Smooth muscle cell (in vitro differentiated cells): ENCODE data around the gene IFITM5. TPM values are rescaled to one million over a fixed set of nuclear protein-coding genes. Genes with fewer than 3 reads are reported as not detected.

Source experiments
- DNase-seq: peaks from one replicate; lab custom pipeline; 2025; ENCODE audit not compliant: unreplicated experiment; lab: John Stamatoyannopoulos, UW
- H2AFZ ChIP-seq: fragments of 200-600 bp; sonication (generic); 2 replicates; pipeline ENCODE4 v1.6.0; 2016; ENCODE audit warnings: antibody characterized with exemption, low read depth, mild to moderate bottlenecking
- H3F3A ChIP-seq: fragments of 200-600 bp; sonication (generic); 2 replicates; pipeline ENCODE4 v1.6.0; 2017; ENCODE audit warnings: antibody characterized with exemption, low read depth
- H3K27ac ChIP-seq: fragments of 200-600 bp; sonication (generic); 2 replicates; pipeline ENCODE4 v1.5.1; 2016; ENCODE audit warnings: low read depth, mild to moderate bottlenecking
- H3K27me3 ChIP-seq: fragments of 200-600 bp; sonication (generic); 2 replicates; pipeline ENCODE4 v1.6.1; 2016; ENCODE audit warnings: low read depth, mild to moderate bottlenecking
- H3K36me3 ChIP-seq: fragments of 200-600 bp; sonication (generic); 2 replicates; pipeline ENCODE4 v1.5.1; 2016; ENCODE audit warnings: low read depth
- H3K4me1 ChIP-seq: fragments of 200-600 bp; sonication (generic); 2 replicates; pipeline ENCODE4 v1.5.1; 2016; ENCODE audit warnings: low read depth
- H3K4me2 ChIP-seq: fragments of 200-600 bp; sonication (generic); 2 replicates; pipeline ENCODE4 v1.6.0; 2016; ENCODE audit warnings: mild to moderate bottlenecking
- H3K4me3 ChIP-seq: fragments of 200-600 bp; sonication (generic); 2 replicates; pipeline ENCODE4 v1.5.1; 2016; ENCODE audit warnings: mild to moderate bottlenecking
- H3K79me2 ChIP-seq: fragments of 200-600 bp; sonication (generic); 2 replicates; pipeline ENCODE4 v1.6.0; 2016; ENCODE audit warnings: low read depth, mild to moderate bottlenecking
- H3K9ac ChIP-seq: fragments of 200-600 bp; sonication (generic); 2 replicates; pipeline ENCODE4 v1.6.0; 2016; ENCODE audit warnings: low read depth
- H3K9me3 ChIP-seq: fragments of 200-600 bp; sonication (generic); replicated peaks from 2 replicates; pipeline ENCODE4 v1.5.1; 2016; ENCODE audit warnings: low read depth
- H4K20me1 ChIP-seq: fragments of 200-600 bp; sonication (generic); 2 replicates; pipeline ENCODE4 v1.6.0; 2016; ENCODE audit warnings: low read depth
- WGBS: methylation state at CpG from one replicate; pipeline ENCODE4 v1.1.7; 2016; ENCODE audit warnings: low lambda C conversion rate; 5-methylcytosine and 5-hydroxymethylcytosine counted together
- polyA plus RNA-seq: library from polyadenylated mRNA; unstranded; fragments of >200 nt; fragmentation: Nextera tagmentation; extraction: Ambion mirVana; gene quantifications from 2 replicates; pipeline ENCODE4 v1.2.1, GENCODE V29; 2016
- total RNA-seq: library from RNA; depleted of rRNA; stranded (reverse); fragments of >200 nt; gene quantifications from 2 replicates; pipeline ENCODE4 v1.2.3, GENCODE V29; 2014
- TF ChIP-seq, protein P1 (sequence below): fragments of 200-600 bp; sonication (generic); IDR thresholded peaks from 2 replicates; pipeline ENCODE4 v1.5.1; 2017; ENCODE audit warnings: borderline replicate concordance, mild to moderate bottlenecking, antibody characterized with exemption; ENCODE audit not compliant: insufficient read depth, poor library complexity, severe bottlenecking

Gene IFITM5
- total RNA-seq (not detected in 2 replicates), polyA plus RNA-seq (not detected in 2 replicates)

DNA sequence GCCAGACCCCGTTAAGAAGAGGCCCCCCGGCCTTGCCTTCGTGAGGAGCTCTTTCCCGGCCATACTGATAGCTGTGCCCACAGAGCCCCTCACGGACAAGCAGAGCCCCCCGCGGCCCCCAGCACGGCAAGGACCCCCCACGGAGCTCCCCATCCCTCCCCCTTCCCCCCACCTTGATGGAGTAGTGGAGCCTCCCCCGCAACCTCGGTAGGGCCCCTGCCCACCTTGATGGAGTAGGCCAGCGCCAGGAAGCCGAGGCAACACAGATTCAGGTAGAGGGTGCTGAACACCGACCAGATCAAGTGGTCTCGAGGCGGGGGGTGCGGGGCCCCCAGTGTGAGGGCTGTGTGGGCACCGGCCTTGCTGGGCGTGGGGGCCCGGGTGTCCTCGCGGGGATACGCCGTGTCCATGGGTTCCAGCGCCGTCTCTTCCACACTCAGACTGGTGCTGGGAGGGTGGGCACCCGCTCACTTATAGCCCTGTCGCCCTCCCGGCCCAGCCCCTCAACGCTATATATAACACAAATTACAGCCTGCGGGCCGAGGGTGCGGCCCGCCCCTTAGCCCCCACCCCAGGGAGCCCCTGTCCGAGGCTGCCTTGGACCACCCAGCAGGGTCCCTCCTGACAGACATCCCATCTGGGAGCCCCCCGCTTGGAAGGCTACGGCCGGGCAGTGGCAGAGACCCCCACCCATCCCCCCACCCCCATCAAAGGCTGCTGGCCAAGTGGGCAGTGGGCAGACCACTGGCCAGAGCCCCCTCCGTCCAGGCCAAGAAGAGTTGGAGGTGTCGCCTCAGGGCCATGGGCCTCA is at the start of gene IFITM5:
IFITM5 (minus strand) TSS at position 446 of the 811 bp plus-strand sequence; CDS start at position 410, 36 bp downstream.
- Histone ChIP-seq H3K9me3 (no peaks in the 10 kb centered on the region), H3K79me2 (no peaks in the 10 kb centered on the region), H3K27ac (no peak within 1 kb of the TSS), H4K20me1 (no peaks in the 10 kb centered on the region), H3K4me2 (no peak within 1 kb of the TSS), H2AFZ (no peak within 1 kb of the TSS), H3K4me1 (no peaks in the 10 kb centered on the region), H3K4me3 (no peak within 1 kb of the TSS), H3K27me3 (no peaks in the 10 kb centered on the region), H3F3A (no peaks in the 10 kb centered on the region), H3K36me3 (no peaks in the 10 kb centered on the region), H3K9ac (no peak within 1 kb of the TSS)
- TF ChIP-seq, protein P1, sequence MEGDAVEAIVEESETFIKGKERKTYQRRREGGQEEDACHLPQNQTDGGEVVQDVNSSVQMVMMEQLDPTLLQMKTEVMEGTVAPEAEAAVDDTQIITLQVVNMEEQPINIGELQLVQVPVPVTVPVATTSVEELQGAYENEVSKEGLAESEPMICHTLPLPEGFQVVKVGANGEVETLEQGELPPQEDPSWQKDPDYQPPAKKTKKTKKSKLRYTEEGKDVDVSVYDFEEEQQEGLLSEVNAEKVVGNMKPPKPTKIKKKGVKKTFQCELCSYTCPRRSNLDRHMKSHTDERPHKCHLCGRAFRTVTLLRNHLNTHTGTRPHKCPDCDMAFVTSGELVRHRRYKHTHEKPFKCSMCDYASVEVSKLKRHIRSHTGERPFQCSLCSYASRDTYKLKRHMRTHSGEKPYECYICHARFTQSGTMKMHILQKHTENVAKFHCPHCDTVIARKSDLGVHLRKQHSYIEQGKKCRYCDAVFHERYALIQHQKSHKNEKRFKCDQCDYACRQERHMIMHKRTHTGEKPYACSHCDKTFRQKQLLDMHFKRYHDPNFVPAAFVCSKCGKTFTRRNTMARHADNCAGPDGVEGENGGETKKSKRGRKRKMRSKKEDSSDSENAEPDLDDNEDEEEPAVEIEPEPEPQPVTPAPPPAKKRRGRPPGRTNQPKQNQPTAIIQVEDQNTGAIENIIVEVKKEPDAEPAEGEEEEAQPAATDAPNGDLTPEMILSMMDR = no peak
- no peak for DNase-seq
- 91% methylated on average over 33 of the region's 40 CpGs for WGBS

DNA sequence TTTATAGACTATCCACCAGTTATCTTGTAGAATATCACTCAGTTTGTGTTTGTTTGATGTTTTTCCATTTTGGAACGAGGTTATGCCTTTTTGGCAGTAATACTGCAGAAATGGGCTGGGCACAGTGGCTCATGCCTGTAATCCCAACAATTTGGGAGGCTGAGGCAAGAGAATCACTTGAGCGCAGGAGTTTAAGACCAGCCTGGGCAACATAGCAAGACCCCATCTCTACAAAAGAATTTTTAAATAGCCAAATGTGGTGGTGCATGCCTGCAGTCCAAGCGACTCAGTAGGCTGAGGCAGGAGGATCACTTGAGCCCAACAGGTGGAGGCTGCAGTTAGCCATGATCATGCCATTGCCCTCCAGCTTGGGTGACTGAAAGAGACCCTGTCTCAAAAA is 47.2 kb upstream of the IFITM5 start:
- no peak for DNase-seq
- peaks cover 6% of the 10 kb centered on the region for H3F3A ChIP-seq
- H3K79me2 ChIP-seq = no peaks in the 10 kb centered on the region
- no peaks in the 10 kb centered on the region for H3K36me3 ChIP-seq
- no peaks in the 10 kb centered on the region for H3K27me3 ChIP-seq
- H4K20me1 ChIP-seq = no peaks in the 10 kb centered on the region
- no peak overlapping the region for H3K4me2 ChIP-seq
- H2AFZ ChIP-seq = no peak overlapping the region
- no peak overlapping the region for H3K27ac ChIP-seq
- H3K4me3 ChIP-seq = no peak overlapping the region
- 98% methylated on average over 3 of the region's 3 CpGs for WGBS
- H3K9me3 ChIP-seq = no peaks in the 10 kb centered on the region
- TF ChIP-seq, protein P1 = no peak
- H3K4me1 ChIP-seq = peaks cover 11% of the 10 kb centered on the region
- H3K9ac ChIP-seq = no peak overlapping the region

DNA sequence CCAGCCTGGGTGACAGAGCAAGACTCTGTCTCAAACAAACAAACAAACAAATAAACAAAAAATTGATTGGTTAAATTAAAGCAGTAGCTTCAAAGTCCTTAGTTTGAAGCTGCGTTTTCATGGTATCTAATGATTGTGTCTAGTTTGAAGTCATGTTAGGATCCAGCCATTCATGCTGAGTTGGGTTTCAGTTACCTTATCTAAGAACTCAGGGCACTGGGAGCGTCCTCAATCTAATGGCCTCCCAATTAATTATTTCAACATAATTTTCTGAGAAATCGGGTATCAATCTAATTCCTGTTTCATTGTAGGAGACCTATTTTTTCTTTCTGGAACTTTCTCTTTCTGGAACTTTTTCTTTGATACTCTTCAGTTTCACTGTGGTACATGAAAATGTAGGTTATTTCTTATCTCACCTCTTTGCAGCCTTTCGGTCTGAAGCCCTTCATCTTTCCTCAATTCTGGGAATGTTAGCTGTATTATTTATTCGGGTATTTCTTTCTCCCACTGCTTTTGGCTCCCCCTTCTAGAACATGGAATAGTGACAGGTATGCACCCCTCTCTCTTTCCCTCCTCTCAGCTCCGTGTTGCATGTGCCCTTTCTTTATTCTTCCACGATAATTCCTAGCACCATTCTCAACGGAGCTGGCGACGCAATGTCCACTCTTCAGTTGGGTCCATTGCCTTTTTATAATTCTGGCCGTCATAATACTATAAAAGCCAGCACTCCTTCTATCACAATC is 45.7 kb upstream of the IFITM5 start:
- Histone ChIP-seq H3K4me1 (peaks cover 5% of the 10 kb centered on the region), H3K9ac (no peak overlapping the region), H2AFZ (no peak overlapping the region), H3K27me3 (no peaks in the 10 kb centered on the region), H3K9me3 (no peaks in the 10 kb centered on the region), H3K36me3 (no peaks in the 10 kb centered on the region), H3F3A (peaks cover 6% of the 10 kb centered on the region), H3K79me2 (no peaks in the 10 kb centered on the region), H3K4me3 (no peak overlapping the region), H3K27ac (no peak overlapping the region), H3K4me2 (no peak overlapping the region), H4K20me1 (no peaks in the 10 kb centered on the region)
- no peak for DNase-seq
- 95% methylated on average over 11 of the region's 11 CpGs for WGBS
- TF ChIP-seq, protein P1 = no peak
